Kidney epithelial cell (primary cell): ENCODE data around the gene C10orf90. TPM values are rescaled to one million over a fixed set of nuclear protein-coding genes. Genes with fewer than 3 reads are reported as not detected.

Experiments used
- DNase-seq: peaks from one replicate; pipeline ENCODE4 v3.0.0-alpha.2; 2010; ENCODE audit warnings: low read depth
- H3K27me3 ChIP-seq: 2 replicates; pipeline ENCODE4 v1.6.0; 2011; ENCODE audit warnings: low read length; ENCODE audit not compliant: control insufficient read depth, insufficient read depth
- H3K36me3 ChIP-seq: 2 replicates; pipeline ENCODE4 v1.5.1; 2011; ENCODE audit warnings: low read length; ENCODE audit not compliant: control insufficient read depth, insufficient read depth
- H3K4me3 ChIP-seq: 2 replicates; pipeline ENCODE4 v1.5.1; 2011; ENCODE audit warnings: low read depth, mild to moderate bottlenecking, control low read depth, low read length
- total RNA-seq: library from RNA; depleted of rRNA; stranded (reverse); fragments of >200 nt; gene quantifications from 2 replicates; pipeline ENCODE4 v1.2.3, GENCODE V29; 2015
- TF ChIP-seq, protein P1 (sequence below): IDR thresholded peaks from 2 replicates; pipeline ENCODE4 v1.5.1; 2011; ENCODE audit warnings: mild to moderate bottlenecking, moderate library complexity, low read length, control low read depth, inconsistent platforms; ENCODE audit not compliant: insufficient read depth, poor library complexity, severe bottlenecking

Gene C10orf90, protein sequence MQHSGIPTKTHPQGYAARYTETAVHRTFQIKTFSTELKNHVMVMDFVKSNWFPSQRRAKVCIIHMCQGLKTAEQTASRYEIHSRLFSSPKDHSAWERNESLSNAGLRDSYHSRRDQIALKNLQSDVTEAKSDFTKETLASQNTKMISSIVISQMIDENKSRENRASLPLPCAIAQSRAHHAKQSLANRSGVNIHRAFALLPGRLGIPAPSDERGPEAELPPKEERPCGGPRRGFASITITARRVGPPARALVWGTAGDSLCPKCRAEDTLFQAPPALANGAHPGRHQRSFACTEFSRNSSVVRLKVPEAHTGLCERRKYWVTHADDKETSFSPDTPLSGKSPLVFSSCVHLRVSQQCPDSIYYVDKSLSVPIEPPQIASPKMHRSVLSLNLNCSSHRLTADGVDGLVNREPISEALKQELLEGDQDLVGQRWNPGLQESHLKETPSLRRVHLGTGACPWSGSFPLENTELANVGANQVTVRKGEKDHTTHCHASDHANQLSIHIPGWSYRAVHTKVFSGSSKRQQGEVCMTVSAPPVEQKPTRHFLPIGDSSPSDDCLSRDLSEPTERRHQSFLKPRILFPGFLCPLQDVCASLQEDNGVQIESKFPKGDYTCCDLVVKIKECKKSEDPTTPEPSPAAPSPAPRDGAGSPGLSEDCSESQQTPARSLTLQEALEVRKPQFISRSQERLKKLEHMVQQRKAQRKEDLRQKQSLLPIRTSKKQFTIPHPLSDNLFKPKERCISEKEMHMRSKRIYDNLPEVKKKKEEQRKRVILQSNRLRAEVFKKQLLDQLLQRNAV
- not detected in 2 replicates for total RNA-seq

DNA sequence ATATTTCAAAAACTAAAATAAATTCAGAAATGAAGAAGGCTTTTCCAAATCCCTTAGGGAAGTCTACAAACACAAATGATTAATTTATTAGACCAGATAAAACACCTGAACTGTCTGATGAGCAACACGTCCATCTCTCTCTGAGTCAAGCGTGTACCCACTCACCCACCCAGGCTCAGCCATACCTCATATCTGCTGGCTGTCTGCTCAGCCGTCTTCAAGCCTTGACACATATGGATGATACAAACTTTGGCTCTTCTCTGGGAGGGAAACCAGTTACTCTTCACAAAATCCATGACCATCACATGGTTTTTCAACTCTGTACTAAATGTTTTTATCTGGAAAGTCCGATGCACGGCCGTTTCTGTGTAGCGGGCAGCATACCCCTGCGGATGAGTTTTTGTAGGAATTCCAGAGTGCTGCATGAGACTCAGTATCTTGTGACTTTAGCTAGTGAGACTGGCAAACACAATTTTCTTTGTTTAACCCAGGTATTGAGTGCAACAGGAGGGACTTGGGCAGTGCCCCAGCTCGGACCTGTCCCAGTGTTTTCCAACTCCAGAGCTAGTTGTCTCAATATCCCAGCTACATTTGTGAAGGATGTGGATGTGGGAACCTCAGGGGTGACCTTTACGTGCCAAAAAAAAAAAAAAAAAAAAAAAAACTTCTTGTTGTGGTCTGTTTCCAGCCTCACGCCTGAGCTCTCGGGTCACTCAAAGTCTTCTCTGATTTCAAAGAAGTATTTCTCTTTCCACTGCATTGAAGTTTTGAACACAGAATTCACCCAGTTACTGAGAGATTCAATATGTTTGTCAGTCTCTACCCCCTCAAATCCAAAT, at the start of gene C10orf90:
Gene C10orf90 (minus strand): TSS at position 638 of the 839 bp plus-strand sequence. CDS start 213 bp downstream, at position 425.
- Histone ChIP-seq H3K4me3 (no peak within 1 kb of the TSS), H3K27me3 (no peaks in the 10 kb centered on the region), H3K36me3 (no peaks in the 10 kb centered on the region)
- TF ChIP-seq, protein P1, sequence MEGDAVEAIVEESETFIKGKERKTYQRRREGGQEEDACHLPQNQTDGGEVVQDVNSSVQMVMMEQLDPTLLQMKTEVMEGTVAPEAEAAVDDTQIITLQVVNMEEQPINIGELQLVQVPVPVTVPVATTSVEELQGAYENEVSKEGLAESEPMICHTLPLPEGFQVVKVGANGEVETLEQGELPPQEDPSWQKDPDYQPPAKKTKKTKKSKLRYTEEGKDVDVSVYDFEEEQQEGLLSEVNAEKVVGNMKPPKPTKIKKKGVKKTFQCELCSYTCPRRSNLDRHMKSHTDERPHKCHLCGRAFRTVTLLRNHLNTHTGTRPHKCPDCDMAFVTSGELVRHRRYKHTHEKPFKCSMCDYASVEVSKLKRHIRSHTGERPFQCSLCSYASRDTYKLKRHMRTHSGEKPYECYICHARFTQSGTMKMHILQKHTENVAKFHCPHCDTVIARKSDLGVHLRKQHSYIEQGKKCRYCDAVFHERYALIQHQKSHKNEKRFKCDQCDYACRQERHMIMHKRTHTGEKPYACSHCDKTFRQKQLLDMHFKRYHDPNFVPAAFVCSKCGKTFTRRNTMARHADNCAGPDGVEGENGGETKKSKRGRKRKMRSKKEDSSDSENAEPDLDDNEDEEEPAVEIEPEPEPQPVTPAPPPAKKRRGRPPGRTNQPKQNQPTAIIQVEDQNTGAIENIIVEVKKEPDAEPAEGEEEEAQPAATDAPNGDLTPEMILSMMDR, result no peak
- no peak for DNase-seq

DNA sequence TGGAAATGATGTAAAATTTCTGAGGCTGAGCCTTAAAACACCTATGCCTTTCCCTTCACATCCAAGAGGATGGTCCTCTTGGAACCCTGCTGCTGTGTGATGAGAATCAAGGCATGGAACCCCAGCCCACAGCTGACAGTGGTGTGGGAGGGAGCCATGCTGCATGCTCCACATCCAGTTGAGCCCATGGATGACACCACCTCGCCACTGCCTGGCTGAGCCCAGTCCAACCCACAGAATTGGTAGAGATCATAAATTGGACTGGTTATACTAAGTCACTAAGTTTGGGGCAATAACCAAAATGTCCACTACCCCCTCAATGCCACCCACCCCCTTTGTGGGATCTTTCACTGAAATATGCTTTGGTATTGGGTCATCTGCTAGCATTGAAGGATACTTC, 45.9 kb upstream of the C10orf90 start:
- Histone ChIP-seq H3K36me3 (no peaks in the 10 kb centered on the region), H3K4me3 (no peak overlapping the region), H3K27me3 (no peaks in the 10 kb centered on the region)
- TF ChIP-seq, protein P1, result no peak
- no peak for DNase-seq

DNA sequence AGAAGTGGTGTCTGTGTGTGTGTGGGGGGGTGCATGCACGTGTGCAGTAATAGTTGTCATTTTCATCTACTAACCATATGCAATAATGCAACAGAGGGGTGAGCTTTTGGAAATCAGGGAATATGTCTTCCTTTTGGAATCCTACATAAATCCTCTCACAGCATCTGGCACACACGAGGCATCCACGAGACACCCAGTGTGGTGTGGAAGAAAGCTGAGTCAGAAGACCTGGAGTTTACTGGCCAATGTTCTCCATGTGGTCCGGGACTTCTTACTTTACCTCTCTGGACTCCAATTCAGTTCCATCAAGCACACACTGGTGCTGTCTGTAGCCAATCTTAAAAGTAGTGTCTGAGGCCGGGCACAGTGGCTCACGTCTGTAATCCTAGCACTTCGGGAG, 43.1 kb upstream of the C10orf90 start:
- no peak for DNase-seq
- Histone ChIP-seq H3K4me3 (no peak overlapping the region), H3K36me3 (no peaks in the 10 kb centered on the region), H3K27me3 (no peaks in the 10 kb centered on the region)
- TF ChIP-seq, protein P1, result no peak

DNA sequence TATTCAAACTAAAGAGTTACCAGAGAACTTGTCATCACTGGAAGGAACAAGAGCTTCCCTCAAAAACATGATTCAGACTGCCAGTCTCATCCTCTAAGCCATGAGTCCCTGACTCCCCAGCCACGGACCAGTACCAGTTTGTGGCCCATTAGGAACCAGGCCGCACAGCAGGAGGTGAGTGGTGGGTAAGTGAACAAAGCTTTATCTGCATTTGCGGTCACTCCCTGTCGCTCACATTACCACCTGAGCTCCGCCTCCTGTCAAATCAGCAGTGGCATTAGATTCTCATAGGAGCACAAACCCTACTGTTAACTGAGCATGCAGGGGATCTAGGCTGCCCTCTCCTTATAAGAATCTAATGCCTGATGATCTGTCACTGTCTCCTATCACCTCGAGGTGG, 42.2 kb upstream of the C10orf90 start:
- Histone ChIP-seq H3K27me3 (no peaks in the 10 kb centered on the region), H3K36me3 (no peaks in the 10 kb centered on the region), H3K4me3 (no peak overlapping the region)
- DNase-seq, result no peak
- TF ChIP-seq, protein P1, result no peak

DNA sequence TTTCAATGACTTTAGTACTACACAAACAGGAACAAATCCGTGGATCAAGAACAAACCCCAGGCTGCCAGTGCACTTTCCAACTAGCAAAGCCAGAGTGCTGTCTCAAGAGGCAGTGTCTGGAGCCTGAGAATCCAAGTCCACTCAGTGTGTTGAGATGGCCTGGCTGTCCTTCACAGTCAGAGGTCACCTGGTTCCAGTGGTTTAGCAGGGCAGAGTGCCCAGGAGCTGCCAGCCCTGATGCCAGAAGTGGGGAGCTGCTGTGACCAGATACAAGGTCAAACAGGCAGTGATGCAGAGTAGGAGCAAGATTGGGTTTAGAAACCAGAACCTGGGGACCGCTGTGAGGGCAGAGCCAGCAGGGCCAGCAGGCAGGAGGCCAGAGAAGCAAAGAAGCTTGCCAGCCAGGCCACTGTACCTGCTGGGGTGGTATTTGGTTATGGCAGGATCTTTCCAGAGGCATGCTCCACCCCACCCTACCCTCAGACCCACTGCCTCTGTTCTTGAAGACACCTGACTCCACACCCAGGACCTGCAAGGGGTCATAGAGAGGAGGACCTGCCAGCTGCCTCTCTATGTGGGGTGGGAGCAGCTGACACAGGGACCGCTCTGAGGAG, 35.6 kb upstream of the C10orf90 start:
- Histone ChIP-seq H3K4me3 (no peak overlapping the region), H3K27me3 (no peaks in the 10 kb centered on the region), H3K36me3 (no peaks in the 10 kb centered on the region)
- TF ChIP-seq, protein P1, result no peak
- no peak for DNase-seq
